Activated CD4-positive, alpha-beta T cell treated with anti-CD3 and anti-CD28 coated beads, Interleukin-2, amount 50 U/mL, for 48 hours (primary cell): Measurements from ENCODE around the gene VSIG1.

Source experiments
- DNase-seq, 2 experiments: peaks; one replicate each; pipeline ENCODE4 v3.0.0-alpha.2; 2020

Gene VSIG1

GRCh38 chrX:108044554-108045256 is at the start of gene VSIG1:
VSIG1 (plus strand) TSS chrX:108045065; CDS start chrX:108045131, 66 bp downstream.
- no peak for DNase-seq

GRCh38 chrX:107996124-107996523 is 48.7 kb upstream of the VSIG1 start:
- no peak for DNase-seq

DNA sequence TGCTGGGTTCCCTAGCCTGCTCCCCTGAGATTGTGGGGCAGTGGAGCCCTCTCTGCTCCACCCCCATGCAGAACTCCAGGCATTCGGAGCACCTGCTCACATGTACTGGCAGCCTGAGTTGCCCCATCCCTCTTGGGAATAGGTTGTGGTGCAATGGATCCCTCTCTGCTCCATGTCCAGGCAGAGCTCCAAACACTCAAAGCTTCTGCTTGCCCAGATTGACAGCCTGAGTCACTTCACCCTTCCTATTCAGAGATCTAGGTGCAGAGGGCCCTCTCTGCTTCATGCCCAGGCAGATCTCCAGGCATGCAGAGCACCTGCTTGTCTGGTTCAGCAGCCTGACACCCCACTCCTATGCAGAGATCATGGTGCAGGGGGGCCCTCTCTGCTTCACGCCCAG is 44.1 kb upstream of the VSIG1 start:
- no peak for DNase-seq

- DNase-seq = peak in 1 of 2 experiments; percentile 5
Measured at GRCh38 chrX:108001218-108001814, 43.5 kb upstream of the VSIG1 start.

GRCh38 chrX:108018656-108019381 is 26.0 kb upstream of the VSIG1 start:
- DNase-seq = no peak

- no peak for DNase-seq
Measured at GRCh38 chrX:108019382-108019875, 25.4 kb upstream of the VSIG1 start.

DNA sequence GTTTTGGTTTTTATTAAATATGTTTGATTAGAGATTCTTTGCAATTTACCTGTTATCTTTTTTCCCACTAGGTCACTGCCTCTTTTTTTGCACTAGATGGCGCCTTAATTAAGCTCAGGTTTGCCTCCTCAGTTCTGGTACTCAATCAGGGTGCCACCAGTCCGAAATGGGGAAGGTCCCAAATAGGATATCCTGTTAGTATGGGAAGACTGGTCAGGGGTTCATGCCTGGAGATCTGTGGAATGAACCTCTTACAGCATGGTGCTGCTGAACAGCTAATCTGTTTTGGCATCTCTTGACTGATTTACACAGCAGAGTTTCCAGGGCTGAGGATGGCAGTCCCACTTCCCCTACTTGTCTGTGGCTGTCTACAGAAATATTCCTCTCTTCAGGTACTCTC is 24.2 kb upstream of the VSIG1 start:
- DNase-seq = peak in 1 of 2 experiments; percentile 6

GRCh38 chrX:108022491-108023089 is 22.3 kb upstream of the VSIG1 start:
- DNase-seq = peak in 1 of 2 experiments; percentile 24

DNA sequence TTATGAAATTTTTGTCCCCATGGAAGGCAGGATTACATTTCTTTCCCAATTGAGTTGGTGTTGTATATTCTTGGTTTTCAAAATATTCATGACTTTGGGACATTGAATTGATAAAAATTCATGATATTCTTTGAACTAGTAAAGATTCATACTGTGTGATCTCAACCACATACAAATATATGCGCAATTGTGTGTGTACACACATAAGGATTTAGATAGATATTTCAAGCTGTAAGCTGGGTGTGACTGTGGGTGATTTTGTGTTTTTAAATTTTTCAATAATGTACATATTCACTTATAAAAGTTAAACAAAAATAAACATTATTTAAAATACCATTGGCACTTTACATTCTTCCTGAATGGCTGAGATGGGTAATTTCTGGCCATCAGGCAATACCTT is 19.5 kb upstream of the VSIG1 start:
- no peak for DNase-seq

- no peak for DNase-seq
Measured at GRCh38 chrX:108025954-108026600, 18.8 kb upstream of the VSIG1 start.

GRCh38 chrX:108028854-108029253 is 16.0 kb upstream of the VSIG1 start:
- no peak for DNase-seq

- DNase-seq = no peak
Measured at GRCh38 chrX:108029928-108030711, 14.7 kb upstream of the VSIG1 start.

DNA sequence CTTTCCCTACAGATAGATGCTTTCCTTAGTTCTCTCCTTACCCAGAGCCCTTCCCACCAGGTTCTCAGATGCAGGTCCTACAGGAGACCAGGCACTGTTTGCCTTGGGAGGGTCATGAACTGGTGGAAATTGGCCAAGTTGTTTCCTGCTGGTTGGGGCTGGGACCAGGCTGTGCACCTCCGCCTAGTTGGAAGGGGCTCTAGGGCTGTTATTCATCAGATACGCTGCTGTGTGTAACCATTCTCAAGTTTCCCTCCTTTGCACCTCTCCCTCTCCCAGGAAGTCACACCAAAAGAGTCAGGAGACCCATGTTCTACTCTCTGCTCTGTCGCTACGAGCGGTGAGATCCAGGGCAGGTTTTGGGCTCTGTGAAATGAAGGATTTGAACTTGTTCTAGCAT is 11.9 kb upstream of the VSIG1 start:
- no peak for DNase-seq

GRCh38 chrX:108033890-108034289 is 11.0 kb upstream of the VSIG1 start:
- no peak for DNase-seq

DNA sequence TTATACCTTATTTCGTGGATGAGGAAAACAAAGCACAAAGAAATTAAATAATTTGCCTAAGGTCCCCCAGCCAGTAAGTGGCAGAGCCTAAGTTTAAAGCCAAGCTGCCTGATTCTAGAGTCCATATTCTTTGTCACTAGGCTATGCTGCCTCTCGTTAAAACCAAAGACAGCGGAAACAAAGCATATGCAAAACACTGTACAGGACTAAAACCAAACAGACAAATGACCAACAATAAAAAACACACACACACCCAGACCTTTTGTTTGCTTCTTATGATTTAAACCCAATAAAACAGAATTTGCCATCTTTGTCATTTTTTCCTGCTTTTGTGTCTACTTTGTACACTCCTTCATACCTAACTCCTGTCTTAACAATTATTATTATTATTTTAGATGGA is 10.1 kb upstream of the VSIG1 start:
- DNase-seq = no peak

- no peak for DNase-seq
Measured at GRCh38 chrX:108036298-108036973, 8.4 kb upstream of the VSIG1 start.

DNA sequence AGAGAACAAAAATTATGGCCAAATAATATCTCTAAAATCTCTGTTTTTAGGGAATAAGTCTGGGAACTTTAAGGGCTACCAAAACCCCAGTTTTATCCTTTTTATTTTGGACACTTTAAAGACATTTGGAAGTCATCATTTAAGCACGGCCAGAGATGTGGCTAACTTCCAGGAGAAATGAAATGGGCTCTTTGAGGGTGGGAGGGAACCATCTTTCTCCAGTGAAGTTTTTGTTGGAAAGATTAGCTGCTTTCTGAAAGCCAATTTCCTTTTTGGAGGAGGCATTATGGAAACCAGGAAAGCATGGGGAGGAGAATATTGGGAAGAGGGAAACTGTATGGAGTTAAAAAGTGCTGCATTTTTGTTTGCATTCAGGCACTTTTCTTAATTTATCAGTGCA is 4.8 kb downstream of the VSIG1 start:
- no peak for DNase-seq

DNA sequence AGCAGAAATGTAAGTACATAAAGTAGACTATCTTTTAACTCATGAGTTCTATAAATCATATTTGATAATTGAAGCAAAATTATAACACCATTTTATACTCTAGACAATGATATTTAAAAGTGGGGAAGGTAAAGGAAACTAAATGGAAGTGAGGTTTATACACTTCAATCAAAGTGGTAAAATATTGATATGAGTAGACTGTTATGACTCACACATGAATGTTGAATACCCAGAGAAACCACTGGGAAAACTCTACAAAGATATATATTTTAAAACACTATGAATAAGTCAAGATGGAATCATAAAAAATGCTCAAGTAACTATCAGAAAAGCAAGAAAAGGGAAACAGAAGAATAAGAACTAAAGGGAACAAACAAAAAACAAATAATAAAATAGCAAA is 8.4 kb downstream of the VSIG1 start:
- no peak for DNase-seq

DNA sequence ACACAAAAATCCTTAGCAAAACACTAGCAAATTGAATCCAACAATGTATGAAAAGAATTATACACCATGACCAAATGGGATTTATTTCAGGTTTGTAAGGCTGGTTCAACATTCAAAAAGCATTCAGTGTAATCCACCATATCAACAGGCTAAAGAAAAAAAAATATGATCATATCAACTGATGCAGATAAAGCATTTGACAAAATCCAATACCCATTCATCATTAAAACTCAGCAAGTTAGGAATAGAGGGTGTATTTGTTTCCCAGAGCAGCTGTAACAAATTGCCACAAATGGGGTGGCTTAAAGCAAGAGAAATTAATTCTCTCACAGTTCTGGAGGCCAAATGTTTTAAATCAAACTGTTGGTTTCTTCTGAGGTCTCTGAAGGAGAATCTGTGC is 10.7 kb downstream of the VSIG1 start:
- no peak for DNase-seq

GRCh38 chrX:108059801-108060200 is 14.9 kb downstream of the VSIG1 start:
- DNase-seq = no peak

GRCh38 chrX:108064001-108064400 is 19.1 kb downstream of the VSIG1 start:
- no peak for DNase-seq

GRCh38 chrX:108064613-108065012 is 19.7 kb downstream of the VSIG1 start:
- no peak for DNase-seq
